Activated CD4-positive, CD25-positive, alpha-beta regulatory T cell treated with anti-CD3 and anti-CD28 coated beads, Interleukin-2, amount 50 U/mL, for 72 hours (primary cell): ENCODE data around the gene FBXO3.
A peak's percentile ranks its signal among the peaks of the same experiment; 100 is the strongest.
"Not testable (repeated sequence)": the region's sequence is repeated elsewhere in the genome, so short reads cannot be mapped to it uniquely, and the experiment has no call there.

Experiments
- DNase-seq: peaks from one replicate; pipeline ENCODE4 v3.0.0; 2021

Gene FBXO3, protein sequence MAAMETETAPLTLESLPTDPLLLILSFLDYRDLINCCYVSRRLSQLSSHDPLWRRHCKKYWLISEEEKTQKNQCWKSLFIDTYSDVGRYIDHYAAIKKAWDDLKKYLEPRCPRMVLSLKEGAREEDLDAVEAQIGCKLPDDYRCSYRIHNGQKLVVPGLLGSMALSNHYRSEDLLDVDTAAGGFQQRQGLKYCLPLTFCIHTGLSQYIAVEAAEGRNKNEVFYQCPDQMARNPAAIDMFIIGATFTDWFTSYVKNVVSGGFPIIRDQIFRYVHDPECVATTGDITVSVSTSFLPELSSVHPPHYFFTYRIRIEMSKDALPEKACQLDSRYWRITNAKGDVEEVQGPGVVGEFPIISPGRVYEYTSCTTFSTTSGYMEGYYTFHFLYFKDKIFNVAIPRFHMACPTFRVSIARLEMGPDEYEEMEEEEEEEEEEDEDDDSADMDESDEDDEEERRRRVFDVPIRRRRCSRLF

GRCh38 chr11:33773987-33774735, at the start of gene FBXO3:
TSS of gene FBXO3 (minus strand) at chr11:33774520. CDS start at chr11:33774497, 23 bp downstream.
- peak; percentile 79 for DNase-seq

- DNase-seq = not testable (repeated sequence)
Observed at GRCh38 chr11:33822981-33823380, 48.7 kb upstream of the FBXO3 start.

GRCh38 chr11:33819278-33820035, 45.1 kb upstream of the FBXO3 start:
- DNase-seq = no peak

GRCh38 chr11:33808228-33808828, 34.0 kb upstream of the FBXO3 start:
- peak; percentile 87 for DNase-seq

DNA sequence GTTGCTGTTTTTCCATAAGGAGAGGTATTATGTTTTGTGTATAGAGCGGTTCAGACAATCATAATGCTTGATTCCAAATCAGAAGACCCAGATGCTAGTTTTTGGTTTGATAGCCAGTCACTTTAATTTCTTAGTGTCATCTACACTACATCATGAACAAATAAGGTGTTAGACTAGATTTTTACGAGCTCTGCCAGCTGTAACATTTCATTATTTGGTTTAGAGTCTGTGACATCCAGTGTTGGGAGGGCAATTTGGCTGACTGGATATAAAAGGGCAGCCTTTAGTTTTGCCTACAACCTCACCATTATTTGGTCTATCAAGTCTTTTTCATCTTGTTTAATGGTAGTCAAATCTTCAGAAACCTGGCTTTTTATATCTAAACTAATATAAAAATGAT, 30.2 kb upstream of the FBXO3 start:
- DNase-seq = no peak

DNA sequence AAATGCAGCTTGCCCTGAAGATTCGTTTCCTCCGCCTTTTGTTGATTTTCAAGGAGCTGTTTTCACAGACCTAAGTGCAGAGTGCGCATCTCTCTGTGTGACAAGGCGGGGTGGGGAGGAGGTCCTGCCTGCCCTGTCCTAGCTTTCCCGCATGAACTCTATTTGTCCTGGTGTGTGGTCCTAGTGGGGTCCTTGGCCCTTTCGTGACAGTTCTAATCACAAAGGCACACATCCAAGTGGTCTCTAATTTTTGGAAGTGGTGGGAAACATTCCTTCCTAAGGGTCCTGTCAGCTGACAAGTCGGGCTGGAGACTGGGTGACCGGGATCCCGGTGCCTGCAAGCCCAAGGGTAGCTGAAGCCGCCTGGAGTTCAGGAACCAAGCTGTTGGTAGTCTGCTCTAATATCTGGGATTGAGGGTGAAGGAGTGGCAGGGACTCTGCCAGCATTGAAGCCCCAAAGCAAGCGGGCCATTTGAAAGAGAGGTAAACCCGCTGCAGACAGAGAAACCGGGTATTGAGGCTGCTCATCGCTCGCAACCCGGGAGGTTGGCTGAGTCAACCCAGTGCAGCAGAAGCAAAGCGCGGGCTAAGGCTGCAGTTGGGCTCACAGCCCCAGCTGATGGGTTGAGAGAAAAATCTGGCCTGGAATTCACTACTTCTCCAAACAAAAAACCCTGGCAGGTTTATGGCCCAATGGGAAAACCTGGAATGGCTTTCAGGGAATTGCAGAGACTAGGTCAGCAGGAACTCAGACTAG, 28.1 kb upstream of the FBXO3 start:
- DNase-seq = no peak

GRCh38 chr11:33801821-33802193, 27.5 kb upstream of the FBXO3 start:
- DNase-seq = no peak

- no peak for DNase-seq
Observed at GRCh38 chr11:33797879-33798278, 23.6 kb upstream of the FBXO3 start.

GRCh38 chr11:33790040-33790439, 15.7 kb upstream of the FBXO3 start:
- DNase-seq = no peak

- DNase-seq = not testable (repeated sequence)
Observed at GRCh38 chr11:33788095-33788494, 13.8 kb upstream of the FBXO3 start.

DNA sequence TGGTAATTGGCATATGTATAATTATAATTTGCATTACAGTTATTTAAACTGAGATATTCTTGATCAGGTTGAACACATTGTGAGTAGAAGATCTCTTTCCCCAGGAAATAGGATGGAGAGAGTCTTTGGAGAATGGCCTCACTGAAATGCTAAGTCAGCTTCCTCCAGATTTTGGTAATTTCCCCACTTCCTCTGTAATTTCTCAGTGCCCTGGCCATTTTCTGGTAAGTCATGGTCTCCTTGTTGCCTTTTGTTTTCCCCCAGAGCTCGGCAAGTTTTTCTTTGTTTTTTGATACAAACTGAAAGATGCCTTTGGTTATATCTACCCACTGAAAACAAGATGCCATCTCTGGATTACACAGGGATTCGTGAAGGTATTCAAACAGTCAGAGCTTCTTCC, 12.8 kb upstream of the FBXO3 start:
- DNase-seq = no peak

GRCh38 chr11:33785609-33786008, 11.3 kb upstream of the FBXO3 start:
- no peak for DNase-seq

DNA sequence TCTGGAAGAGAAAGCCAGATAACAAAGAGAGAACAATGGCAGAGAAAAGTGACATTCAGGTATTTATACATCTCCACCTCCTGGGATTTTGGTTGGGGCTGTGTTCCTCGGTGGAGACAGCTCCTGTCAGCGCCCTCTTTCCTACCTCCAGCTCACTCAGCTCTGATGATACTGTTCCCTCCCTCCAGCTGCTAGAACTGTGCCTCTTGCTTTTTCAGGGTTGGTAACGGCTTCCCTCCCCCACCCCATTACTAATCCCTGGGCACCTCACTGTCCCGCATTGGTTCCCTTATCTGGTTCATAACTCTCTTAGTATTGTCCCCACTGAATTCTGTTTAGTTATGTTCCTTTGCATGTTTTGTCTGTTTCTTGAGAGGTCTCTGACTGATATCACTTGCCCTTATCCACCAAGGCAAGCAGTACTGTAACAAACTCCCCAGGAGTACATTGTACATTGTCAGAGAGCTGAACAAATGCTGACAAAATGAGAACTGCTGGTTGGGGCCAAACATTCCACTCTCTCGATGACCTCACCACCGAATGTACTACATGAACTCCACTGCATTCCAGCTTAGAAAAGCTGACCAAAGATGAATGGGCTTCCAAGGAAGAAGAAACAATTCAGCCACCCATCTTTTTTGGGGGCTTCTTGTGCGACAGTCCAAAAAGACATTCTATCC, 5.7 kb upstream of the FBXO3 start:
- DNase-seq = no peak

DNA sequence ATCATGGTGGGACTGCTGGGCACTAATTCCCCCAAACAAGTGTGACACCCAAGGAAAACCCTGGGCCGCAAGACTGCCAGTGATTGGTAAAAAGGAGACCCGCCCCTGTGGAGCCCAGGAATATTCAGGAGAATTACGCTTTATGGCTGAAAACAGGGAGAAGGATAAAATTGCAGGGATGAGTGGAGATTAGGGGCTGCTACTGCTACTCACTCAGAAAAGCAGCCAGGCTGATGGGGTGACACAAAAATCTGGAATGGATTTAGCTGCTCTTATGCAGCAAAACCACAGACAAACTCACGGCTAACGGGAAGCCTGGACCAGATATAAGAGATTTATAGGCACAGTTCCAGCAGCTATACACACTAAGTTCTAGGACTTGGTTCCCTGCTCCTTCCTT, 4.4 kb upstream of the FBXO3 start:
- DNase-seq = no peak

GRCh38 chr11:33777906-33778305, 3.6 kb upstream of the FBXO3 start:
- no peak for DNase-seq

GRCh38 chr11:33775832-33776470, 1.6 kb upstream of the FBXO3 start:
- DNase-seq = no peak

GRCh38 chr11:33775467-33775807, 1.1 kb upstream of the FBXO3 start:
- DNase-seq = no peak

- no peak for DNase-seq
Observed at GRCh38 chr11:33774736-33775466, 581 bp upstream of the FBXO3 start.

GRCh38 chr11:33773404-33773986, 825 bp downstream of the FBXO3 start:
- peak; percentile 36 for DNase-seq

- no peak for DNase-seq
Observed at GRCh38 chr11:33772870-33773269, 1.4 kb downstream of the FBXO3 start.
